ENCODE results near the gene NCKAP5.
"Not testable (repeated sequence)": the region's sequence is repeated elsewhere in the genome, so short reads cannot be mapped to it uniquely, and the experiment has no call there.

The NCKAP5 gene

DNA sequence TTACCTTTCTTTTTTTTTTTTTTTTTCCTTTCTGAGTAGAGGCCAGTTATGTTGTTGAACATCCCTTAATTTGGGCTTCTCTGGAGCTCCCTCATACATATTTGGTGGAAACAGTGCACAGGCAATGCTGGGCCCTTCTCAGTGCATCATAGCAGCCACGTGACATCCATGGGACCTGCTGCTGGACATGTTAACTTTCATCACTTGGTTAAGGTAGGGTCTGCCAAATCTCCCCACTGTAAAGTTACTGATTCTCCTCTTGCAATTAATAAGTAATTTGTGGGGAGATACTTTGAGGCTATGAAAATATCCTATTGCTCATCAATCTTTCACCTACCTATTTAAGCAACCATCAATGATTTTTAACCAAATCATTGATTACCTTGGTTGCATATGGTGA is 686.7 kb downstream of the NCKAP5 start:
- no peak for DNase-seq (ENCODE audit: low spot score)

DNA sequence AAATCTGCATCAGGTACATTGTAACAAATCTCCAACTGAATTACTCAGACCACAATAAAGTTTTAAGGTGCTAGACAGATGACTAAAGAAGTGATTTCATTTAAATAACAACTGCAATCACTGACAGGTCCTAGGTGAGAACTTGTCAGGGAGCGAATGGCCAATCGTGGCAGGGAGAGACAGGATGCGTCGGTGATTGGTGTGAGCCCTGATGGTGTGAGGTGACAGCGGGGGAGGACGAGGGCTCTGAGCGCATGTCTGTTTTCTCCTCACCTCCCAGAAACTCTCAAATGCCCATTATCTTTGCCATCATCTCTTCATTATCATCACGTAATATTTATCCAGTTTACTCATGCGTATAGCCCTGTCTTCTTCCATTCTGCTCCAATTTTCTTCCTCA is 690.3 kb downstream of the NCKAP5 start:
- no peak for DNase-seq (ENCODE audit: low spot score)

DNA sequence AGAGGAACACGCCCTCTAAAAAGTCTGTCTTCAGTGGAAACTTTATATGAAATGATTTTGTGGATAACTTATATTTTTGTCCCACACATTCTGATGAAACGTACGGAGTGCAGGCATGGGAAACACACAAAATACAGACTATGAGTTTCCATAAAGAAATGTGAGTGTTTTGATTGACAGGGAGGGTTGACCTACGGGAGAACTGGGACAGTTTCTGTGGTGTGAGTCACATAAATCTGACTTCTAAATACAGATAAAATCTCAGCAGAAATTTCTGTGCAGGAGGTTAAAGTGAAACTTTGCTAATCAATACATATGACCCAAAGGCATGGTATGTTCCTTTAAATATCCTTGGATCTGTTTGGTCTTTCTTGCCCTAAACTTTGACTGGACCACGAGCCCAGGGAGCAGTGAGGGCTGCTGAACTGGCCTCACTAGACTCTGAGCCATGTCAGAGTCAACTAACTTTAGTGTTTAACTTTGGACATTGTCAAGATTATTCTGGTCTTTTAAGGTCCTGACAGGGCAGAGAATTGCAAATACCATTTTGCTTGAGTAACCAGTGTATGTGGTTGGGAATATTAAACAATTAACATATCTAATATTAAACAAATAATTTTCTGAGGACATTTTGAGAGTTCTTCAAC is 691.4 kb downstream of the NCKAP5 start:
- DNase-seq (ENCODE audit: low spot score) = no peak

DNA sequence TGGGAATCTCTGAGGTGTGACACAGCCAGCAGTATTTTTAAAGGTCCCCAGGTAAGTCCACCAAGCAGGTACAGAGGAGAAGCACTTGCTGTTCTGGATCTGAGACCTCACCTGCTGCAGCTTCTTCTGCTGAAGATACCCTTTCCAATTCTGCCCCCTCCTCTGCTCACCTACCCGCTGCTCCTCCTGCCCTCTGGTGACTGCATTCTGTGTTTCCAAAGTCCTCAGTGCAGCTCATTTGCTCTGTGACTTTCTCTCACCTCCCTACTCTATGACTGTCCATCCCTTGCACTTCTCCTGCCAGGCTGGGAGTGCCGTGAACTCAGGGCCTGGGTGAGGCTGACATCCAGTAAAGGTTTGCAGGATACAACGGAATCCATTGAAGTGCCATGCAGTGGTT is 693.1 kb downstream of the NCKAP5 start:
- DNase-seq (ENCODE audit: low spot score) = no peak

DNA sequence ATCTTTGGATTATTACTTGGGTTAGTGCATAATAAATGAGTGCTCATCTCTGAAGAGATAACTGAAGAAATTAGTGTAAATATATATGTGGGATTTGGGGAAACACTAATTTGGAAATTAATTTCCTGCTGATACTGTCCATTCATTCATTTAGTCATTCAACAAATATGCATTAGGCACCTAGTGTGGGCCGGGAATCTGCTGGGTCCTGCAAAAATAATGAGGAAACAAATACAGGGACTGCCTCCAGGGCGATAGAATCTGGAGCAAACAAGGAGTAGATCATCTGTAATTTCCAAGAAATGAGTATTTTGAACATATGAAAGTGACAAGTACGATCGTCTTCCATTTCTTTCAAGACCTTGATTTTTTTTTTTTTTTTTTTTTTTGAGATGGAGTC is 694.5 kb downstream of the NCKAP5 start:
- no peak for DNase-seq (ENCODE audit: low spot score)

DNA sequence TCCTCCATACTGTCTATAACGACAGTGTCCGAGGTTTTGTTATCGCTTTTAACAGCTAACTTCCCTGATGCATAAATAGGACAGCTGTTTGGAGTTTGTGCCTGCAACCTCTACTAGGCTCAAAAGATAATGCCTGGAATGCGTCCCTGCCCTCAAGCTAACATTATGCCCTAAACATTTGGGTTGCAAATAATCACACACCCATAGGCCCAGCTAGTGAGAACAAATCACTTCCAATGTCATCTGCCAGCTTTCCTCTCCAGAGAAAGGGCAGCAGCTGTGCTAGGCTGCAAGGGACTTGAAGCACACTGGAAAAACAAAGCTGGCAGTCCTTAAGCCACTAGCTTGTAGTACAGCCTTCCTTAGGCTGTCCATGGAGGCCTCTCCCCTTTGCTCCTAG is 696.4 kb downstream of the NCKAP5 start:
- DNase-seq (ENCODE audit: low spot score) = no peak

DNA sequence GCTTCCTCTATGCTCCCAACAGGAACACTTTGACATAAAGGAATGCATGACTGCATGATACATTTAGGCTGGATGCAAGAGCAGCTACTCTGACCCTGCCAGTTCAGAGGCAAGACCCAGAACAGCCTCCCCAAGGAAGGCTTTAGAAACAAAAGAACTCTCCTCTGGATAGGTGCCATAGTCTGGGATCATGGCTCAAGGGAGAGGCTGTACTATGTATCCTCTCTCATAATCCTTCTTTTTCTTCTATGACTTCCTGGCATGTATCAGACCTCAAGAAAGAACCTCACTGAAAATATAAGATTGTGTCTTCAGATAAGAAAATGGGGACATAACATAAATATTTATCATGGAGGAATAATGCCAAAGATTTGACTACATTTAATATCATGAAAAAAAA is 704.3 kb downstream of the NCKAP5 start:
- DNase-seq (ENCODE audit: low spot score) = no peak

DNA sequence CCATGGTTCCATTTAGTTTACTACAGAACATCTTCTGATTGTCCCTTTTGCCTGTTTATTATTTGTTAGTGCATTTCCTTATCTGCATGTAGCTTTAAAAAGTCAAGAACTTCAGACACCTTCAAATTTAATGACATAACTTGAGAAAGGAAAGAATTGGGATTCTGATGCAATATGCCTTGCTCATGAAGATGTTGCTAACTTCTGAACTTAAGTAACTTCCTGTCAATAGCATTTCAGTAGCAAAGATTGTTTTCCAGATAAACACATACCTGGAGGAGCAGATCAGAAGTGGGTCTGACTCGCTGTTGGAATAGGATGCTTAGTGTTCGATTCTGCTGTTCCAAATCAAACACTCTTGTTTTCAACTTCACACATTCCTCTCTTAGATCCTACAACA is 708.0 kb downstream of the NCKAP5 start:
- no peak for DNase-seq (ENCODE audit: low spot score)

DNA sequence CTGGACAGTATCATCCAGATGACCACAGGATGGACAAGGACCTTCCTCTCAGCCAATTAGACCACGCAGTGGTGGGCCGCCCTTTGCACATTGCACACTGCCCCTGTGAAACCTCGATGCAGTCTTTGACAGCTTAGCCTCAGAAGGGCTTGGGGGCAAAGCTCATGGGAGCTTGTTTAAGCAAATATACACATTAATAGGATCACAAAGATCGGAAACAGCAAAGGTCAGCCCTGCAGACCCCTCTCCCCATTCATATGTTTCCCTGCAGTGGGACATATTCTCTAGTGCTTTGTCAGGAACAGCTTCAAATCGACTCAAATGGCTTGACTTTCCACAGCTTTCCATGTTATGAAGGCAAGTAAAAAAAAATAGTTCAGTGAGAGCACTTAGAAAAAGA is 708.7 kb downstream of the NCKAP5 start:
- DNase-seq (ENCODE audit: low spot score) = no peak

DNA sequence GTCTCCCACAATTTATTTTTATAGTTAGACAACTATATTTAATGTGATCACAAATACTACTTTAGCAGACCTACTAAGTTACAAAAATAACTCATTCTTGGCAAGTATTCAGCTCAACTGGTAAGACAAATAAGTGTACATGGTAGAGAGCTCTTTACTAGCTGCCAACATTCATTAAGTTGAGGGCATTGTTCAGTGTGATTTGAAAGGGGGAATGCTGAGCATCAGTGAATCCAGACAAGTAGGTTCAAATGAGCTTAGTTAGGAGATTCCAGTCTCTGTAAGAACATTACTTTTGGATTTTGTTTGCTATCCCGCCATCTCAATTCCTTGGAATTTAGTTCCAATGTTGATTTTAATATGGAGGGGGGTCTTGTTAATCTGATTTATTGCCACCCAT is 710.9 kb downstream of the NCKAP5 start:
- no peak for DNase-seq (ENCODE audit: low spot score)

DNA sequence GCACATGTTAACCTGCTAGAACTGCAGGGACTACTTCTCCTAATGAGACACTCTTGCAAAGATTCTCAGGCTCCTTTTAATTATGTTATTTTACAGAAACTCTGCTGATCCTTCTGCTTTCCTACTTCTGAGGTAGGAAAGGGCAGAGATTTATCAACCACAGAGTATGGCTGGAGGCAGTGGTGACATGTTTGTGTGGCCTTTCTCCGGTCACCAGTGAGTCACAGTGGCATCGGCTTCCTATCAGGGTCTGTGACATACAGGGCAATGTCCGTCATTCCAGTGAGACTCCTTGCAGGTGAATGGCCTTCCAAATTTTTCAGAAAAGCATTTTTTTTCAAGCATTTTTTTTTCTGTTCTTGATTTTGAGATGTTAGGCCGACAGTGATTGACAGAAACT is 717.6 kb downstream of the NCKAP5 start:
- no peak for DNase-seq (ENCODE audit: low spot score)

DNA sequence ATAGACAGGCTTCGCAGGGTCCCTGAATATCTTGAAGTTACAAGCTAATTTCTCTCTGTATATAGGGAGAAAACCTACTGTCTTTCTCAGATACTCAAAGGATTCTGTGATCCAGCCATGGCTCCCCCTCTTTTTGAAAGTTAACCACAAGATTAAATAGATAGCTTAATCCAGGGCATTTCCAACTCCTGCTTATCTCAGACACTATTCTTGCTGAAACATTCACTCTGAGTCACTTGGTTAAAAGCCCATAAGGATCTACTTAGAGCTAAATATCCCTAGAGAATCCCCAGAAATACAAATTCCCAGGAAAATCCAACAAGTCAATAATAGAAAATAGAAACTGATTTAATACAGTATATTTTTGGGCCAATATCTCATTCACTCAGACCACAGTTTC is 719.1 kb downstream of the NCKAP5 start:
- peak; percentile 32 for DNase-seq (ENCODE audit: low spot score)

DNA sequence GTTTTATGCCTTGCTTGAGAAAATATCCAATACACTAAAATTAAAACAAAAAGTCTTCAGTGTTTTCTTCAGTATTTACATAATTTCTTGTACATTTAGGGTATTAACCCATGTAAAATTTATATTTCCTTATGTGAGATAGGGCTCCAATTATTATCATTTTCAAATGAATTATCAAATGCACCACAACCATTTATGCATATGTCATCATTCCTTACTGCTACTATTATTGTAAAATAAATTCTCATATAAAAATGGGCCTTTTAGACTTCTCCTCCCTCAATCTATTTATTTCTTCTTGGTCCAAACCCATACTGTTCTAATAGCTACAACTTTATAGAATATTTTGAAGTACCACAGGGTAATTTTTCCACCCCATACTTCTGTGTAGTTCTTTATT is 722.9 kb downstream of the NCKAP5 start:
- no peak for DNase-seq (ENCODE audit: low spot score)

DNA sequence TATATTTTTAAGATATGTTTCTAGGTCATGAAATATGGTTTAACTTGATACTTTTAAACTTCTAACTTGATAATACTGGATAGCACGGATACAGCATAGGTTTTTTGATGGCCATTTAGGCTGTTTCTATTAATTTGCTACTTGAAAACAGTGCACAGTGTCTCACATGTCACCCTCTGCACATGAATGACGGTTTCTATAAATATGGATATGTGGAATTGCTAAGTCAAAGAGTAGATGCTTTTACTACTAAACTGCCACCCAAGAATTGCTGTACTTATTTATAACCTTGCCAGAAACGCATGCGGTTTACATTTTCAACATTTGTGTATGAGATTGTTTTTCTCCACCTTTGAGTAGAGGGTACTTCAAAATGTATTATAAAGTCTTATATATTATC is 723.7 kb downstream of the NCKAP5 start:
- DNase-seq (ENCODE audit: low spot score) = no peak

DNA sequence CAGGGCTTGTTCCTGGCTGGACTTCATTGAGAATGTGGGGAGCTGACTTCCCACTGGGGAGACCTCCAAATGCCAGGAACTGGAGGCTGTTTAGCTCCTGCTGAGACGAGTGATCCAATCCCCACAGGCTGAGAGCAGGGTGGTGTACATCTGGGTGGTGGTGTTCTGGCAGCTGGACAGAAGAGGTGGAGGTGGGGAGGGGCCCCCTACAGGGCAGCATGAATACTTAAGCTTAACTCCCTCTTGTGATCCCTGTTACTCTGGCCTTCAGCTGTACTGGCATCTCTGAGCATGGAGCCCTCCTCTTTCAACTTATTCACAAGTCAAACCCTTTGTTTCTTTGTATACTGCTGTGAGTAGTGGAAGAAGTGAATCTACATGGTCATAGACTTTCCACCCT is 730.5 kb downstream of the NCKAP5 start:
- no peak for DNase-seq (ENCODE audit: low spot score)

DNA sequence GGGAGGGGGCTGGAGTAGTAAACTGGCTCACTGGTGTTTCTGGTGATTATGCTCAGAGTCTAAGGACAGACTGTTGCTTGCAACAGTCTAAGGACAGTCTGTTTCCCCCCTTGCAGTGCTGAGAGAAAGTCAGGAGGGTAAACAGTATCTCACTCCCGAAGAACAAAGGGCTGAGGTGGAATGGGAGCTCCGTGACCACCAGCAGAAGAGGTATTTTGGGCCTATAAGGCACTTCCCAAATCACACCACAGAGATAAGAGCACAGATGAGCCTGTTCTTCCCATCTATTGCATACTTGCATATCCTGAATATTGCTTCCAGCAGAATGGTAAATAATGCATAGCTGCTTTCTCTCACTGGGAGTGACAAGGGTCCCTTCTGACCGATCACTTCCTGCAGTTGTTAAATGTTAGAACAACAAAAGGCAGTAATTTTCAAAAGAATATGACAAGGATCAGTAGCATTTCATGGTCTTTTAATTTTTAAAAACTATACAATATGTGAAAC is 737.9 kb downstream of the NCKAP5 start:
- no peak for DNase-seq (ENCODE audit: low spot score)

DNA sequence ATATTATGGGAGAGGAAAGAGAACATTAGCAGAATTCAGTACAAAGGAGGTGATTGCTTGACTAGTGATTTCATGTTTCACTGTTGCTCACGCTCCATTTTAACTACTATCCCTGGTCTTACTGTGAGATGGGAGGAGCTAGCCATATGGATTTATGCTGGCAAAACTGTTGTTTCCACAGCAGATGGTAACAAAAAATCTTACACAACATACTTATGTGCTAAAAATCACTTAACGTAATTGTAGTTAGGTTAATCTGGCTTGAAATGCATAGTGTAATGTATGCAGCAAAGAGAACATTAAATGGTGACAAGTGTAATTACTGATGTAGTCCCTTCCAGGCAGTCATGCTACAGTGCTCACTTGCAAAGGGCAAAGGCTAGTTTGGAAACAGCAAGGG is 742.7 kb downstream of the NCKAP5 start:
- DNase-seq (ENCODE audit: low spot score) = no peak

DNA sequence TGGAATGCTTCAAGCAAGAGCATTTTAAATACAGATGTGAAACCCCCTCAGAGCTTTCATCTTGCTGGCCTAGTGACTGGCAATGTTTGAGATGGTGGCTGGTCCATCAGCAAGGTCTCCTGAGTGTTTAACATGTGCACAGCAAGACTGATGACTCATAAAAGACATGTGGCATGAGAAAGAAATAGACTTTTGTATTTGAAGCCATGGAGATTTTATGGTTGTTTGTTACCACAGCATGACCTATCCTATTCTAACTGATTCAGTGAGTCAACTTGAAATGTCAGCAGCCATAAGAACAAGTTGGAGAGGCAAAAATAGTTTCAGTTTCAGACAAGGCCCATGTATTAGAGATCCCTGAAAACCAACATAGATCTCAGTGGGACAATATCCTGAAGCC is 743.5 kb downstream of the NCKAP5 start:
- DNase-seq (ENCODE audit: low spot score) = no peak

DNA sequence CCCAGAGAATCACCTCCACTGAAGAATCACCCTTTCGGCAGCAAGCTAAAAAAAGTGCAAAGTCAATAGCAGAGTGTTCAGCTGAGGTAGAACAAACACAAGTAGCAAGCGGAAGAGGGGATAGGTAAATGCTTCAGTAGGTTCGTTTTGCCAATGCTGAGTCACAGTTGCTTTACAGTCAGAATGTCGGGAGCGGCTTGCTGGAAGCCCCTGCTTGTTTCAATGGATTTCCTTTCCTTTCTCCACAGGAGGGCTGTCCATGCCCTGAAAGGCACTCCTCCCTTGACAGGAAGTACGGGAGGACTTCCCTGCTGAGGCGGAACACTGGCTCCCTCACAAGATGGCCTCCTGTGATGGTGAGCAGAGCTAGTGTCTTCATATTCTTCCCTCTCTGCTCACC is 752.0 kb downstream of the NCKAP5 start:
- DNase-seq (ENCODE audit: low spot score) = no peak

DNA sequence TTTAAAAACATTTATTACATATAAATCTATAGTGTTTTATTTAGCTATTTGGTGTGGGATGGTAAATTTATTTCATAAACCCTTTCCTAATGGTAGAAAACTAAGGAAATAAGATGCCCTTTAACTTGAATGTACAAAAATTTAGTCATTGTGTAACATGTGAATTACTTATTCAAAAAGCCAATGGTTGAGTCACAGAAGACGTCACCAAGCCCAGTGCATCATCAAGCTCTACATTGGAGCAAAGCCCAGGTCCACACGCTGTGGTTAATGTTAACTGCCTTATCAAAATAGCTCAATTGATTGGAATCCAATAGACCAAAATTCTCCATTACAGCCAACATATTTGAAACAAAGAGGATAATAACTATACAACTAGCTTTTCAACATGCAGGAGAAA is 752.7 kb downstream of the NCKAP5 start:
- DNase-seq (ENCODE audit: low spot score) = peak; percentile 74

DNA sequence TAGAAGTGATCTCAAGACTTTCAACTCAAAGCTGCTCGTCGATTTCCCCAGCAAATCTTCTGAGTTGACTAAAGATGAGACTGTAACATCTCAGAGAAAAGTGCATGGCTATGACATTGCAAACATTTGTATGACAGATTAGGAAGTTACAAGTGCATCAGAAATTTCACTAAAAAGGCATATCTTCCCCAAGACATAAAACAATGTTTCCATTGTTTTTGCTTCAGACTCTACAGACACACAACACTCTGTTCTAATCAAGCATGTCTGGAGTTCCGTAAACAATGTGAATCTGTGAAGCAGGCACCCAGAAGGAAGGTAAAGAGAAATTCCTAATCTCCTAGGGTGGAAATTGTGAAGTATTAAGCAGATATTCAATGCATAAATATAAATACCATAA is 753.6 kb downstream of the NCKAP5 start:
- DNase-seq (ENCODE audit: low spot score) = no peak

DNA sequence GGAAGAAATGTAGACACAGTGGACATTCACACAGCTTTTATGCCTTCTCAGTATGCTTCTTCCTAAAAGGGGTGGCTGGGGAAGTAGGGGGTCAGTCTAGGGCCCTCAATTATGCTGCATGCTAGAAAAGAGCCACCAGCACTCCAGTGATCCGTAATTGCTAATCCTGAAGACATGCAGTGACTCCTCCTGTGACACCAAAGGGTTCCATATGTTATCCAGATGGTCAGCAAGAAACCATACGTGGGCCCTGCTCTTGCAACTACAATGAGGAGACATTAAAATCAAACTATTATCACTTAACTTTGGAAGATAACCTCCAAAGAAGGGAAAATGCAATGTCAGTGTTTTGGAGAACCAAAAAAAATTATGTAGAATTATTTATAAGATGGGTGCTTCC is 754.8 kb downstream of the NCKAP5 start:
- DNase-seq (ENCODE audit: low spot score) = no peak

DNA sequence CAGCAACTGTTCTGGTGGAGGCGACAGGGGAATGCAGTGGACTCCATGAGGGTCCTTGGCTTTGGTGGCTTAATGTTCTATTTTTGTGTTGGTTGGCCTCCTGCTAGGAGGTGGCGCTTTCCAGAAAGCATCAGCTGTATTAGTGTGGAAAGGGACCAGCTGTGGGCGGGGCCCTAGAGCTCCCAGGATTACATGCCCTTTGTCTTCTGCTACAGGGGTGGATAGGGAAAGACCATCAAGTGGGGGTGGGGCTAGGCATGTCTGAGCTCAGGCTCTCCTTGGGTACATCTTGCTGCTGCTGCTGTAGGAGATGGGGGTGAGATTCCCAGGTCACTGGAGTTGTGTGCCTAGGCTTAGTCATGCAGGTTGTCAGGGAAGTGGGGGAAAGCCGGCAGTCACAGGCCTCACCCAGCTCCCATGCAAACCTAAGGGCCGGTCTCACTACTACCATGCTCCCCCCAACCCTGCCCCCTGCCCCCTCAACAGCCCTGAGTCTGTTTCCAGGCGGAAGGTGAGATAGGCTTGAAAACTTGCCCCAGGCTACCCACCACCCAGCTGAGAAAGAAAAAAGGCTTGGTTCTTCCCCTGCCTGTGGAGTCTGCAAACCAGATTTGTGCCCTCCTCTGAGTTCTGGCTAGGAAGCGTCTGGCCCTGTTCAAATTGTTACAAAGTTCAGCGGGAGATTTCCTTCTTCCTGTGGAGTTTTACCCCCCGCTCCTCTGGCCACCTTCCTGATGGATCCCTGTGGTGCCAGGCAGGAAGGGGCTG is 756.9 kb downstream of the NCKAP5 start:
- no peak for DNase-seq (ENCODE audit: low spot score)

DNA sequence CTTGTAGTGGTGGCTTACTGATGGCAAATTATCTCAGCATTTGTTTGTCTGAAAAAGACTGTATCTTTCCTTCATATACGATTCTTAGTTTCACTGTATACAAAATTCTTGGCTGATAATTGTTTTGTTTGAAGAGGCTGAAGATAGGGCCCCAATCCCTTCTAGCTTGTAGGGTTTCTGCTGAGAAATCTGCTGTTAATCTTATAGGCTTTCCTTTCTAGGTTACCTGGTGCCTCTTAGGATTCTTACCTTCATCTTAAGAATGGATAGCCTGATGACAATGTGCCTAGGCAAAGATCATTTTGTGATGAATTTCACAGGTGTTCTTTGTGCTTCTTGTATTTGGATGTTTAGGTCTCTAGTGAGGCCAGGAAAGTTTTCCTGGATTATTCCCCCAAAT is 758.3 kb downstream of the NCKAP5 start:
- DNase-seq (ENCODE audit: low spot score) = not testable (repeated sequence)

Measured in AG20443 (cell line).